ENCODE data around the gene TRERF1.
A peak's percentile ranks its signal among the peaks of the same experiment; 100 is the strongest.
"Not testable (repeated sequence)": the region's sequence is repeated elsewhere in the genome, so short reads cannot be mapped to it uniquely, and the experiment has no call there.

Gene TRERF1

GRCh38 chr6:42459888-42460287, 8.2 kb upstream of the TRERF1 start:
- Mint-ChIP-seq H3K4me1 (no peaks in the 10 kb centered on the region), H3K9me3 (no peaks in the 10 kb centered on the region), H3K4me3 (no peak overlapping the region), H3K27me3 (no peaks in the 10 kb centered on the region), H3K27ac (no peak overlapping the region), H3K36me3 (ENCODE audit: low read depth) (no peaks in the 10 kb centered on the region)
- no peak for DNase-seq
- no peak for ATAC-seq

GRCh38 chr6:42454428-42454791, 2.7 kb upstream of the TRERF1 start:
- peak overlapping the region; percentile 91 for H3K4me3 Mint-ChIP-seq
- H3K9me3 Mint-ChIP-seq: no peaks in the 10 kb centered on the region
- H3K27me3 Mint-ChIP-seq: peaks cover 10% of the 10 kb centered on the region
- no peak overlapping the region for H3K27ac Mint-ChIP-seq
- no peaks in the 10 kb centered on the region for H3K36me3 Mint-ChIP-seq (ENCODE audit: low read depth)
- peaks cover 26% of the 10 kb centered on the region for H3K4me1 Mint-ChIP-seq
- ATAC-seq (no peak), DNase-seq (no peak)

- Mint-ChIP-seq H3K9me3 (no peaks in the 10 kb centered on the region), H3K36me3 (ENCODE audit: low read depth) (no peaks in the 10 kb centered on the region), H3K27ac (peak overlapping the region; percentile 19), H3K4me1 (peaks cover 32% of the 10 kb centered on the region), H3K4me3 (peak overlapping the region; percentile 91), H3K27me3 (peaks cover 10% of the 10 kb centered on the region)
- no peak for ATAC-seq
- DNase-seq: peak; percentile 11
These were observed 2.1 kb upstream of the TRERF1 start for GRCh38 chr6:42453654-42454427.

GRCh38 chr6:42453031-42453653, 1.4 kb upstream of the TRERF1 start:
- H3K27me3 Mint-ChIP-seq: peaks cover 10% of the 10 kb centered on the region
- peak overlapping the region; percentile 91 for H3K4me3 Mint-ChIP-seq
- DNase-seq (peak; percentile 76), ATAC-seq (peak; percentile 75)
- peaks cover 39% of the 10 kb centered on the region for H3K4me1 Mint-ChIP-seq
- H3K36me3 Mint-ChIP-seq (ENCODE audit: low read depth): no peaks in the 10 kb centered on the region
- no peak overlapping the region for H3K27ac Mint-ChIP-seq
- no peaks in the 10 kb centered on the region for H3K9me3 Mint-ChIP-seq

- Mint-ChIP-seq H3K36me3 (ENCODE audit: low read depth) (no peaks in the 10 kb centered on the region), H3K27me3 (peaks cover 10% of the 10 kb centered on the region), H3K27ac (peak overlapping the region; percentile 82), H3K4me3 (peak overlapping the region; percentile 91), H3K4me1 (peaks cover 42% of the 10 kb centered on the region), H3K9me3 (no peaks in the 10 kb centered on the region)
- ATAC-seq (peak; percentile 33), DNase-seq (peak; percentile 42)
These were observed 675 bp upstream of the TRERF1 start for GRCh38 chr6:42452171-42453030.

GRCh38 chr6:42450477-42451332, 1.0 kb downstream of the TRERF1 start:
- no peaks in the 10 kb centered on the region for H3K9me3 Mint-ChIP-seq
- peak overlapping the region; percentile 82 for H3K27ac Mint-ChIP-seq
- ATAC-seq: peak; percentile 44
- DNase-seq: peak; percentile 56
- H3K4me3 Mint-ChIP-seq: peak overlapping the region; percentile 91
- peaks cover 51% of the 10 kb centered on the region for H3K4me1 Mint-ChIP-seq
- no peaks in the 10 kb centered on the region for H3K36me3 Mint-ChIP-seq (ENCODE audit: low read depth)
- H3K27me3 Mint-ChIP-seq: peaks cover 10% of the 10 kb centered on the region

- peaks cover 10% of the 10 kb centered on the region for H3K27me3 Mint-ChIP-seq
- H3K36me3 Mint-ChIP-seq (ENCODE audit: low read depth): no peaks in the 10 kb centered on the region
- H3K9me3 Mint-ChIP-seq: no peaks in the 10 kb centered on the region
- H3K4me1 Mint-ChIP-seq: peaks cover 57% of the 10 kb centered on the region
- peak overlapping the region; percentile 91 for H3K4me3 Mint-ChIP-seq
- peak overlapping the region; percentile 82 for H3K27ac Mint-ChIP-seq
- DNase-seq (no peak), ATAC-seq (no peak)
These were observed 1.7 kb downstream of the TRERF1 start for GRCh38 chr6:42449917-42450476.

- peaks cover 63% of the 10 kb centered on the region for H3K4me1 Mint-ChIP-seq
- no peaks in the 10 kb centered on the region for H3K9me3 Mint-ChIP-seq
- peak overlapping the region; percentile 91 for H3K4me3 Mint-ChIP-seq
- peaks cover 4% of the 10 kb centered on the region for H3K27me3 Mint-ChIP-seq
- H3K27ac Mint-ChIP-seq: peak overlapping the region; percentile 82
- DNase-seq (no peak), ATAC-seq (no peak)
- H3K36me3 Mint-ChIP-seq (ENCODE audit: low read depth): no peaks in the 10 kb centered on the region
These were observed 2.6 kb downstream of the TRERF1 start for GRCh38 chr6:42448927-42449659.

- H3K4me3 Mint-ChIP-seq: peak overlapping the region; percentile 91
These were observed 3.3 kb downstream of the TRERF1 start for GRCh38 chr6:42448391-42448790.

GRCh38 chr6:42446996-42447395, 4.7 kb downstream of the TRERF1 start:
- Mint-ChIP-seq H3K4me1 (peaks cover 65% of the 10 kb centered on the region), H3K4me3 (no peak overlapping the region), H3K36me3 (ENCODE audit: low read depth) (no peaks in the 10 kb centered on the region), H3K27ac (peak overlapping the region; percentile 38), H3K9me3 (no peaks in the 10 kb centered on the region), H3K27me3 (no peaks in the 10 kb centered on the region)
- ATAC-seq: no peak
- DNase-seq: no peak

More at GRCh38 chr6:42448391-42448790, 3.3 kb downstream of the TRERF1 start:
- Mint-ChIP-seq H3K27ac (peak overlapping the region; percentile 13), H3K9me3 (no peaks in the 10 kb centered on the region), H3K4me1 (peaks cover 62% of the 10 kb centered on the region), H3K27me3 (no peaks in the 10 kb centered on the region), H3K36me3 (ENCODE audit: low read depth) (no peaks in the 10 kb centered on the region)
- ATAC-seq: no peak
- no peak for DNase-seq

- Mint-ChIP-seq H3K36me3 (ENCODE audit: low read depth) (no peaks in the 10 kb centered on the region), H3K9me3 (no peaks in the 10 kb centered on the region), H3K4me1 (peaks cover 70% of the 10 kb centered on the region), H3K27ac (peak overlapping the region; percentile 20), H3K4me3 (no peak overlapping the region), H3K27me3 (no peaks in the 10 kb centered on the region)
- DNase-seq: no peak
- no peak for ATAC-seq
These were observed 5.4 kb downstream of the TRERF1 start for GRCh38 chr6:42446370-42446769.

- peak overlapping the region; percentile 20 for H3K27ac Mint-ChIP-seq
- H3K36me3 Mint-ChIP-seq (ENCODE audit: low read depth); H3K27me3 Mint-ChIP-seq; ATAC-seq; H3K4me3 Mint-ChIP-seq; DNase-seq; H3K9me3 Mint-ChIP-seq: not testable (repeated sequence)
- H3K4me1 Mint-ChIP-seq: peaks cover 72% of the 10 kb centered on the region
These were observed 5.8 kb downstream of the TRERF1 start for GRCh38 chr6:42445955-42446354.

GRCh38 chr6:42443312-42444060, 8.2 kb downstream of the TRERF1 start:
- Mint-ChIP-seq H3K4me3 (no peak overlapping the region), H3K36me3 (ENCODE audit: low read depth) (no peaks in the 10 kb centered on the region), H3K27ac (peak overlapping the region; percentile 57), H3K9me3 (no peaks in the 10 kb centered on the region), H3K4me1 (peaks cover 58% of the 10 kb centered on the region), H3K27me3 (no peaks in the 10 kb centered on the region)
- ATAC-seq (no peak), DNase-seq (no peak)

Data from activated naive CD8-positive, alpha-beta T cell treated with anti-CD3 and anti-CD28 coated beads, Interleukin-2, amount 50 U/mL, for 24 hours (primary cell).